T follicular helper cell (primary cell): Measurements from ENCODE around the gene PCA3.

Experiments
- DNase-seq: peaks from one replicate; pipeline ENCODE4 v3.0.0-alpha.2; 2020; ENCODE audit warnings: low read depth

The PCA3 gene

GRCh38 chr9:76827296-76828080 lies 63.2 kb downstream of the PCA3 start:
- no peak for DNase-seq

DNA sequence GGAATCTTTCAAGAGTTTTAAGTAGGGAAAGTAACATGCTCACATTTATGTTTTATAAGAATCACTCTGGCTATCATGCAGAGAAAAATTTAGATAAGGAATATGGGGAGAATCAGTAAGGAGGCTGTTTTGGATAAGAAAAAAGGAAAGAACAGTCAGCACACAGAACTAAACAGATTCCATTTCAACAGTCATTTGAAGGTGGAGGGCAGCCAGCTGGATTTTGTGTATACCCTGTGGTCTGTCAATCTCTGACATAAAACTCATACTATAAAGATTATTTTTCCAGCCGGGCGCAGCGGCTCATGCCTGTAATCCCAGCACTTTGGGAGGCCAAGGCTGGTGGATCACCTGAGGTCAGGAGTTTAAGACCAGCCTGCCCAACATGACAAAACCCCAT lies 64.2 kb downstream of the PCA3 start:
- no peak for DNase-seq

GRCh38 chr9:76835571-76836283 lies 71.5 kb downstream of the PCA3 start:
- no peak for DNase-seq
